ENCODE measurements around the gene CARM1.
A peak's percentile ranks its signal among the peaks of the same experiment; 100 is the strongest.
"Not testable (repeated sequence)": the region's sequence is repeated elsewhere in the genome, so short reads cannot be mapped to it uniquely, and the experiment has no call there.

CARM1 gene

DNA sequence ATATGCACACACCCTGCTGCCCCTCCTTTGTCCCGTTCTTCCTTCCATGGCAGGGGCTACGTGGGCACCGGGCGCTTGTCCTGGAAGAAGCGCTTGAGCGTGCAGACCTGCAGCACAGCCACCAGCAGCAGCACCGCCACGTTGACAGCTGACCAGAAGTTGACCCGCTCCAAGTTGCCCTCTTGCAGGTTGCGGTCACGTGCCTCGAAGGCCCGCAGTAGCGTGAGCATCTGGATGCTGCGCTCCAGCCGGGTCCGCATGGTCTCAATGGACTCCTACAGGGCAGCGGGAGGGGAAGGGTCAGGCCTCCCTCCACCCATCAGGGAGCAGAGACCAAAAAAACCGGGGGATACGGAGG is 38.4 kb upstream of the CARM1 start:
- Histone ChIP-seq H3K9ac (ENCODE audit: low read depth in 1 of 2, low read length in 2 of 2) (no peak overlapping the region), H3K9me3 (ENCODE audit: control insufficient read depth in 2 of 2, low read length in 2 of 2) (peaks cover 0 to 3% of the 10 kb centered on the region in 2 donors), H3K27ac (ENCODE audit: low read depth in 2 of 2, low read length in 2 of 2) (no peak overlapping the region), H3K36me3 (ENCODE audit: control insufficient read depth in 2 of 2, insufficient read depth in 2 of 2, low read length in 2 of 2) (peaks cover 36 to 43% of the 10 kb centered on the region in 2 donors), H3K4me3 (ENCODE audit: low read length in 2 of 2) (no peak overlapping the region), H3K27me3 (ENCODE audit: control insufficient read depth in 2 of 2, insufficient read depth in 2 of 2, low read length in 2 of 2) (no peaks in the 10 kb centered on the region), H3K4me1 (ENCODE audit: control insufficient read depth in 2 of 2, insufficient read depth in 2 of 2, low read length in 2 of 2) (peaks cover 5 to 9% of the 10 kb centered on the region in 2 donors)

GRCh38 chr19:10835089-10835753 is 36.1 kb upstream of the CARM1 start:
- Histone ChIP-seq H3K9ac (ENCODE audit: low read depth in 1 of 2, low read length in 2 of 2) (peak overlapping the region in 1 of 2 donors; percentile 32), H3K4me1 (ENCODE audit: control insufficient read depth in 2 of 2, insufficient read depth in 2 of 2, low read length in 2 of 2) (peaks cover 5 to 9% of the 10 kb centered on the region in 2 donors), H3K27ac (ENCODE audit: low read depth in 2 of 2, low read length in 2 of 2) (peak overlapping the region; percentile 96 to 99), H3K27me3 (ENCODE audit: control insufficient read depth in 2 of 2, insufficient read depth in 2 of 2, low read length in 2 of 2) (no peaks in the 10 kb centered on the region), H3K9me3 (ENCODE audit: control insufficient read depth in 2 of 2, low read length in 2 of 2) (peaks cover 0 to 3% of the 10 kb centered on the region in 2 donors), H3K4me3 (ENCODE audit: low read length in 2 of 2) (peak overlapping the region; percentile 55 to 73), H3K36me3 (ENCODE audit: control insufficient read depth in 2 of 2, insufficient read depth in 2 of 2, low read length in 2 of 2) (peaks cover 24 to 29% of the 10 kb centered on the region in 2 donors)

GRCh38 chr19:10835754-10836478 is 35.4 kb upstream of the CARM1 start, which contains the start of gene TMED1:
TSS of gene TMED1 (minus strand) at chr19:10836212. CDS start at chr19:10836191, 21 bp downstream.
- peak within 1 kb of the TSS; percentile 69 to 75 for H3K4me3 ChIP-seq (ENCODE audit: low read length in 2 of 2)
- H3K36me3 ChIP-seq (ENCODE audit: control insufficient read depth in 2 of 2, insufficient read depth in 2 of 2, low read length in 2 of 2): peaks cover 18 to 24% of the 10 kb centered on the region in 2 donors
- H3K9ac ChIP-seq (ENCODE audit: low read depth in 1 of 2, low read length in 2 of 2): peak within 1 kb of the TSS; percentile 85
- H3K27ac ChIP-seq (ENCODE audit: low read depth in 2 of 2, low read length in 2 of 2): peak within 1 kb of the TSS; percentile 96 to 99
- H3K27me3 ChIP-seq (ENCODE audit: control insufficient read depth in 2 of 2, insufficient read depth in 2 of 2, low read length in 2 of 2): no peaks in the 10 kb centered on the region
- peaks cover 0 to 3% of the 10 kb centered on the region in 2 donors for H3K9me3 ChIP-seq (ENCODE audit: control insufficient read depth in 2 of 2, low read length in 2 of 2)
- peaks cover 5 to 9% of the 10 kb centered on the region in 2 donors for H3K4me1 ChIP-seq (ENCODE audit: control insufficient read depth in 2 of 2, insufficient read depth in 2 of 2, low read length in 2 of 2)

DNA sequence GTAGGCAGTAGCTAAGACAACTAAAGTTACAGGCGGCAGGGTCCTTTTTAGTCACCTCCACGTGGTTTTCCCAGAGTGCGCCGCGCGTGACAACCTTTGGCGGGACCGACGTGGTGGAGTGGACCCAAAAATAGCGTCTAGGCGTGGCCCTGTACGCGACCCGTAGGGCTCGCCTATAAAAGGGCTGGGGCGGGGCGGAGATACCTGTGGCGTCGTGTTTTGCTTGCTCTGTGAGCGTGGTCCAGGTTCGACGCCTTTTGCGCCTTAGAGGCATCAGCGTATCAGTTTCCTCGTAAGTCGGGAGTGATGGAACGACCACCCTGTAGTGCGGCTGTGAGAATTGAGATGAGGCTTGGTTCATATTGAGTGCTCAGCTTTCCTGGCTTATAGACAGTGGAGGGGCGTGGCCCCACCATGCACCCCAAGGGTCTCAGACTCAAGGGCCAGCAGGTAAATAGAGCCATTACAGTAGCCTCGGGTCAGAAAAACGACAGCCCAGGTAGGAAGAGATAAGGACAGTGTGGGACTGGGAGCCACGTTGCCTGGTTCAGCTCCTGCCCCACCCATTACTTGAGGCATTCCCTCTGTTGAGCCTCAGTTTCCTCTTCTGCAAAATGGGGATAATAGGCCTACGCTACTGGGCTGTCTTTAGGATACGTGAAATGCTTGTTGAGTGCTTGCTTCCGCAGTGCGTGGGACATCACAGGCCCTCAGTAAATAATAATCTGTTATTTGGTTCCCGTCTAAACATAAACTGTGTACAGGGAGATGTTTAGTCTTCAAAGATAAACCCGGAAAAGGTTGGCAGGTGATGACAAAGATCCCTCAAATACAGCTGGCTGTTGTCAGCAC is 34.6 kb upstream of the CARM1 start:
- Histone ChIP-seq H3K36me3 (ENCODE audit: control insufficient read depth in 2 of 2, insufficient read depth in 2 of 2, low read length in 2 of 2) (peaks cover 13 to 20% of the 10 kb centered on the region in 2 donors), H3K9ac (ENCODE audit: low read depth in 1 of 2, low read length in 2 of 2) (peak overlapping the region; percentile 85), H3K27ac (ENCODE audit: low read depth in 2 of 2, low read length in 2 of 2) (peak overlapping the region; percentile 96 to 99), H3K4me1 (ENCODE audit: control insufficient read depth in 2 of 2, insufficient read depth in 2 of 2, low read length in 2 of 2) (peaks cover 5 to 9% of the 10 kb centered on the region in 2 donors), H3K9me3 (ENCODE audit: control insufficient read depth in 2 of 2, low read length in 2 of 2) (peaks cover 0 to 3% of the 10 kb centered on the region in 2 donors), H3K4me3 (ENCODE audit: low read length in 2 of 2) (peak overlapping the region; percentile 69 to 75), H3K27me3 (ENCODE audit: control insufficient read depth in 2 of 2, insufficient read depth in 2 of 2, low read length in 2 of 2) (no peaks in the 10 kb centered on the region)

- H3K9me3 ChIP-seq (ENCODE audit: control insufficient read depth in 2 of 2, low read length in 2 of 2); H3K27ac ChIP-seq (ENCODE audit: low read depth in 2 of 2, low read length in 2 of 2); H3K9ac ChIP-seq (ENCODE audit: low read depth in 1 of 2, low read length in 2 of 2); H3K4me3 ChIP-seq (ENCODE audit: low read length in 2 of 2); H3K4me1 ChIP-seq (ENCODE audit: control insufficient read depth in 2 of 2, insufficient read depth in 2 of 2, low read length in 2 of 2); H3K27me3 ChIP-seq (ENCODE audit: control insufficient read depth in 2 of 2, insufficient read depth in 2 of 2, low read length in 2 of 2): not testable (repeated sequence)
- peaks cover 10 to 11% of the 10 kb centered on the region in 2 donors for H3K36me3 ChIP-seq (ENCODE audit: control insufficient read depth in 2 of 2, insufficient read depth in 2 of 2, low read length in 2 of 2)
Observed at GRCh38 chr19:10837649-10838048, 33.7 kb upstream of the CARM1 start.

GRCh38 chr19:10838377-10838776 is 33.0 kb upstream of the CARM1 start:
- no peak overlapping the region for H3K9ac ChIP-seq (ENCODE audit: low read depth in 1 of 2, low read length in 2 of 2)
- H3K27ac ChIP-seq (ENCODE audit: low read depth in 2 of 2, low read length in 2 of 2): no peak overlapping the region
- peaks cover 4% of the 10 kb centered on the region in 2 donors for H3K36me3 ChIP-seq (ENCODE audit: control insufficient read depth in 2 of 2, insufficient read depth in 2 of 2, low read length in 2 of 2)
- H3K4me3 ChIP-seq (ENCODE audit: low read length in 2 of 2): no peak overlapping the region
- H3K9me3 ChIP-seq (ENCODE audit: control insufficient read depth in 2 of 2, low read length in 2 of 2): peaks cover 0 to 3% of the 10 kb centered on the region in 2 donors
- no peaks in the 10 kb centered on the region for H3K27me3 ChIP-seq (ENCODE audit: control insufficient read depth in 2 of 2, insufficient read depth in 2 of 2, low read length in 2 of 2)
- peaks cover 5 to 9% of the 10 kb centered on the region in 2 donors for H3K4me1 ChIP-seq (ENCODE audit: control insufficient read depth in 2 of 2, insufficient read depth in 2 of 2, low read length in 2 of 2)

DNA sequence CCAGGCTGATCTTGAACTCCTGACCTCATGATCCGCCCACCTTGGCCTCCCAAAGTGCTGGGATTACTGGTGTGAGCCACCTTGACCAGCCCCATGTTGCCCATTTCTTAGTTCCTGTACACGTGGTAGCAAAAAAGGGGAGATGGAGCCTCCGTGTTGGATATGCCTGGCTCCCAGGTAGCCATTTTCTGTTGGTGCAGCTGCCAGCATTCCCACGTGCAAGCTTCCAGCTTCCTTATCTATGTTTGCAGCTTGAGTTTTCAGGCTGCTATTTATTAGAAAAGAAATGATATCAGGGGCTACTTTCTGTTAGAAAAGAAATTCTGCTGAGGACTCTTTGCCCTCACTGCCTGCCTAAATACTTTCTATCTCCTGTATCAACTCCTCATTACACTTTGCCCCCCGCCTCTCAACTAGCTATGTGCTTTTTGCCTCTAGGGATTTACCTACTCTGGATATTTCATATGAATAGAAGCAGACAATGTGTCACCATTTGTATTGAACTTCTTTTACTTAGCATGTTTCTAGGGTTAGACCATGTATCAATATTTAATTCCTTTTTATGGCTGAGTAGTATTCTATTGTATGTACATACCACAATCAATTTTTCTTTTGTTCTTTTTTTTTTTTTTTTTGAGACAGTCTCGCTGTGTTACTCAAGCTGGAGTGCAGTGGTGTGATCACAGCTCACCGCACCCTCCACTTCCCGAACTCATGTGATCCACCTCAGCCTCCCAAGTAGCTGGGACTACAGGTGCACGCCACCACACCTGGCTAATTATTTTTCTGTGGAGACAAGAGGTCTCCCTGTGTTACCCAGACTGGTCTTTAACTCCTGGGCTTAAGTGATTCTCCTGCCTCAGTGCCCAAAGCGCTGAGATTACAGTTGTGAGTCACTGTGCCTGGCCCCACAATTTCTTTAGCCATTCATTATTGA is 32.0 kb upstream of the CARM1 start:
- Histone ChIP-seq H3K9me3 (ENCODE audit: control insufficient read depth in 2 of 2, low read length in 2 of 2) (peaks cover 0 to 3% of the 10 kb centered on the region in 2 donors), H3K27me3 (ENCODE audit: control insufficient read depth in 2 of 2, insufficient read depth in 2 of 2, low read length in 2 of 2) (no peaks in the 10 kb centered on the region), H3K9ac (ENCODE audit: low read depth in 1 of 2, low read length in 2 of 2) (no peak overlapping the region), H3K4me1 (ENCODE audit: control insufficient read depth in 2 of 2, insufficient read depth in 2 of 2, low read length in 2 of 2) (peaks cover 5 to 9% of the 10 kb centered on the region in 2 donors), H3K4me3 (ENCODE audit: low read length in 2 of 2) (no peak overlapping the region), H3K36me3 (ENCODE audit: control insufficient read depth in 2 of 2, insufficient read depth in 2 of 2, low read length in 2 of 2) (no peaks in the 10 kb centered on the region), H3K27ac (ENCODE audit: low read depth in 2 of 2, low read length in 2 of 2) (no peak overlapping the region)

- H3K36me3 ChIP-seq (ENCODE audit: control insufficient read depth in 2 of 2, insufficient read depth in 2 of 2, low read length in 2 of 2): no peaks in the 10 kb centered on the region
- H3K9ac ChIP-seq (ENCODE audit: low read depth in 1 of 2, low read length in 2 of 2): no peak overlapping the region
Observed at GRCh38 chr19:10842788-10843187, 28.6 kb upstream of the CARM1 start.

GRCh38 chr19:10846500-10847202 is 24.7 kb upstream of the CARM1 start:
- H3K27ac ChIP-seq (ENCODE audit: low read depth in 2 of 2, low read length in 2 of 2): no peak overlapping the region
- H3K4me1 ChIP-seq (ENCODE audit: control insufficient read depth in 2 of 2, insufficient read depth in 2 of 2, low read length in 2 of 2): no peaks in the 10 kb centered on the region
- H3K9ac ChIP-seq (ENCODE audit: low read depth in 1 of 2, low read length in 2 of 2): no peak overlapping the region
- H3K36me3 ChIP-seq (ENCODE audit: control insufficient read depth in 2 of 2, insufficient read depth in 2 of 2, low read length in 2 of 2): no peaks in the 10 kb centered on the region
- H3K9me3 ChIP-seq (ENCODE audit: control insufficient read depth in 2 of 2, low read length in 2 of 2): no peaks in the 10 kb centered on the region
- H3K27me3 ChIP-seq (ENCODE audit: control insufficient read depth in 2 of 2, insufficient read depth in 2 of 2, low read length in 2 of 2): no peaks in the 10 kb centered on the region
- no peak overlapping the region for H3K4me3 ChIP-seq (ENCODE audit: low read length in 2 of 2)

More at GRCh38 chr19:10842788-10843187, 28.6 kb upstream of the CARM1 start:
- Histone ChIP-seq H3K4me1 (ENCODE audit: control insufficient read depth in 2 of 2, insufficient read depth in 2 of 2, low read length in 2 of 2) (no peaks in the 10 kb centered on the region), H3K9me3 (ENCODE audit: control insufficient read depth in 2 of 2, low read length in 2 of 2) (no peaks in the 10 kb centered on the region), H3K27ac (ENCODE audit: low read depth in 2 of 2, low read length in 2 of 2) (no peak overlapping the region), H3K4me3 (ENCODE audit: low read length in 2 of 2) (no peak overlapping the region), H3K27me3 (ENCODE audit: control insufficient read depth in 2 of 2, insufficient read depth in 2 of 2, low read length in 2 of 2) (no peaks in the 10 kb centered on the region)
